HG02642 (cell line): Measurements from ENCODE around the gene IGSF9B.

Experiments
- ATAC-seq: cut with Tn5 transposase; IDR thresholded peaks from one replicate; pipeline ENCODE4 v1.9.1; 2021; ENCODE audit warnings: mild to moderate bottlenecking; ENCODE audit not compliant: unreplicated experiment, poor library complexity

IGSF9B gene

DNA sequence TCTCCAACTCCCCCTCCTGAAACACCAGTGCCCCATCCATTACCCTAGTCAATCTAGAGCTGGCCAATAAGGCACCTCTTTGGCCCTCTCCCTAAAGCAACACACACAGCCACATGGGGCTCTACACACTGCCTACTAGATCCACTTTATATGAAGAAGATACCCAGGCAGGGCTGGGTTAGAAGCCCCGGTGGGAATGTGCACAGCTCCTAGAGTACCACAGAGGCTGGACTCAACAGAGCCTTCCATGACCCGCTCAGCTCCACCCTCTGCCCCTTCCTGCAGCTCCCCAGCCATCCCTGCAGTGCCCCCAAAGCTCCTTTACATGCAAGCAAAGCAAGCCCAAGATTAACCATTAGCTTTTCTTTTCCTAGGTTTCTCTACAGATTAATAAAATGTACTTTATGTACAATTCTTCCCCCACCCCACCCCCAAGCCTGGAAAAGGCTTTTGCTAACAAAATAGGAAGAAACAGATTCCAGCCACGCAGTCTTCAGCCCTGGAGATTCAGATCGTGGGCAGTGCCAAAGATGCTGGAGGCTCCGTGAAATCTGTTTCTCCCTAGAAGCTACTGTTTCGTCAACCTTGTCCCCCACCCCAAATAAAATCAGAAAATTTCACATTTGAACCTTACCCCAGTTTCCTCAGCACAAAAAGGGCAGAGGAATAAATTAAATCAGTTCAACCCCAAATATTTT lies 51.8 kb downstream of the IGSF9B start:
- ATAC-seq, result no peak

DNA sequence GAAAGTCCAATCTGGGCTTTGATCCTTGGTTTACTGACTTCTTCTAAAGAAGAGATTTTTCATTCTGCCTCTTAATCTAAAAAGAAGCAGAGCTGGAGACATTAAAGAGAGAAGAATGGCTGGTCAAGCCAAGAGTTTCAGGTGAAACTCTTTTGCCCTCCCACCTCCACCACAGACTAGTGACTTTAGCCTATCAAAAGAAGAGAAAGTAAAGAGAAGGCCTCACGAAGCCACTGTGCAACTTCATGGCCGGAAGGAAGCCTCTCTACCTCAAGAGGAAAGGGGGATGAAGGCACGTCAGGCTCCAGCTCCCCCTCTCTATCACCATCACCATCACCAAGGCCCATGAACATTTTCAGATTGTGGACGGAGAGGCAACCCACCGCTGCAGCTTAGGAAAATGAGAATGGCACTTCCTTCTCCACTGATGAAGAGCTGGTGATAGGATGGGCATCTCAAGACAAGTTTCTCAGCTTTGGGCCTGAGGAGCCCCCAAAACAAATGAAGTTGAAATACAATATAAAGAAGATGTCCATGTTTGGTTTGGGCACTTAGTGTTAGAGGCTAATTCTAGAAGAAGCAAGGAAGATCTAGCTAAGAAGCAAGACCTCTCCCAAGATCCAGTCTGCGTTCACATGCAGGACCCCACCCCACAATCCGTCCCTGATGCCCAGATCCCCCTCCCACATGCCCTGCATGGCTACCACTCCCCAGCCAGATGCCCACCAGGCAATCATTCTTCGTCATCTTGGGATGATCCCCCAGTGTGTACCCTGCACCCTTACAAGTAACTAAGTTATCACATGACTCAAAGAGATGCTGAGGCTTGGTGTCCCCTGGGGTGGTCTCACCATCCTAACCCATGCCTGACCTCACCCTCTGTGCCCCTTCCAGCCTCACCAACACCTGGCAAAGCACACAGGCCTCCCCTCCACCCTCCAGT lies 52.6 kb downstream of the IGSF9B start:
- no peak for ATAC-seq

DNA sequence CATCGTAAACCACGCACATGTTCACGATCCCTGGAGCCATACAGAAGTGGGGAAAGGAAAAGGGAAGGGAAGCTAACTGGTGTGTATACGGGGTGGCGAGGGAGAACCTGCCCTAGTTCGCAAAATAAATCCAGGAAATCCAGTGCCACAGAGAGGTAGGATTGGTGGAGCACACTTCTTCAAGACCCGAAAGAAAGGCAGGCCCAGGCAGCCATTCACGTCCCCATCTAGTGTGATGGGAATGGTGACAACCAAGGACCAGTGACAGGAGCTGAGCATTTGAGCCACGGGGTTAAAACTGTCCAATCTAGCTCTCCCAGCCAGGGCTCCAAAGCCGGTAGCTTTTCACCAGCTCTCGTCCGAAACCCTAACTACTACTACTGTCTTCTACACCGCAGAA lies 53.7 kb downstream of the IGSF9B start:
- ATAC-seq, result no peak

DNA sequence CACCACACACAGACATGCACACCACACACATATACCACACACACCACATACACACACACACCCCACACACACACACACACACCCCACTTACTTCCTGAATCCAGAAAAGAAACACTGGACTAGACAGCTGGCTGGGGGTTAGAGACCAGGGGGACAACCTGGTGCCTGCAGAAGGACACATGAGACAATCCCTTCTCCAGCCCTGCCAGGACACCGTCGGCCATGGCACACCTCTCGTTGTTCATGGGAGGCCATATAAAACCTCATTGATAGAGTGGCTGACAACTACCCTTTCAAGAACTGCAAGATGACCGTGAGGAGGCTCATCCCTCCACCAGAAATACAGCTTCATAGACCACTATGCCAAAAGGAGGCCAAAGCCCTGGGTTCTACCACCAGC lies 54.3 kb downstream of the IGSF9B start:
- ATAC-seq, result no peak

DNA sequence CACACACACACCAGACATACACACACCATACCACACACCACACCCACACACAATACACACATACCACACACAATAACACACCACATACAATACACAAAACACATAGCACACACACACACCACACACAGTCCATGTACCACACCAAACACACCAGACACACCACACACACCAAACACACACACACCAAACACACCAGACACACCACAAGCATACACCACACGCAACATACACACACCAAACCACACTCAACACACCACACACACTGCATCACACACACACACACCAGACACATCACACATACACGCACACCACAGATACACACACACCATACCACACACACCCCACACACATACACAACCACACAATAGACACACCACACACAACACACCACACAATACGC lies 54.8 kb downstream of the IGSF9B start:
- ATAC-seq, result no peak

DNA sequence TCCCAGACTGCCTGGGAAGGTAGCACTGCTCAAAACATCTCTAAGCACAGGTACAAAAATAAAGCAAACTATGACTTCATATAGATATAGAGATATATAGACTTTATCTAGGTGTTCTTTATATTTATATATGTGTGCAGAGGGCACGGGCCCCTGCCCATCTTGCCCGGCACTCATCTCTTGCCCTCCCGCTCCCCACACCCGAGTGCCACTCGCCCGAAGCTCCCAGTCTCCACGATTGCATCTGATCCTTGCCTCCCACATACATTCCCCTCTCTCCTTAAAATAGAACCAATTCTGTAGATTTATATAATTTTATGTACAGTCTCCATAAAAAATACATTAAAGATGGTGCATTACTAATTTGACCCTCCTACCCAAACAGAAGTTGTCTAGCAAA lies 55.5 kb downstream of the IGSF9B start:
- ATAC-seq, result no peak

DNA sequence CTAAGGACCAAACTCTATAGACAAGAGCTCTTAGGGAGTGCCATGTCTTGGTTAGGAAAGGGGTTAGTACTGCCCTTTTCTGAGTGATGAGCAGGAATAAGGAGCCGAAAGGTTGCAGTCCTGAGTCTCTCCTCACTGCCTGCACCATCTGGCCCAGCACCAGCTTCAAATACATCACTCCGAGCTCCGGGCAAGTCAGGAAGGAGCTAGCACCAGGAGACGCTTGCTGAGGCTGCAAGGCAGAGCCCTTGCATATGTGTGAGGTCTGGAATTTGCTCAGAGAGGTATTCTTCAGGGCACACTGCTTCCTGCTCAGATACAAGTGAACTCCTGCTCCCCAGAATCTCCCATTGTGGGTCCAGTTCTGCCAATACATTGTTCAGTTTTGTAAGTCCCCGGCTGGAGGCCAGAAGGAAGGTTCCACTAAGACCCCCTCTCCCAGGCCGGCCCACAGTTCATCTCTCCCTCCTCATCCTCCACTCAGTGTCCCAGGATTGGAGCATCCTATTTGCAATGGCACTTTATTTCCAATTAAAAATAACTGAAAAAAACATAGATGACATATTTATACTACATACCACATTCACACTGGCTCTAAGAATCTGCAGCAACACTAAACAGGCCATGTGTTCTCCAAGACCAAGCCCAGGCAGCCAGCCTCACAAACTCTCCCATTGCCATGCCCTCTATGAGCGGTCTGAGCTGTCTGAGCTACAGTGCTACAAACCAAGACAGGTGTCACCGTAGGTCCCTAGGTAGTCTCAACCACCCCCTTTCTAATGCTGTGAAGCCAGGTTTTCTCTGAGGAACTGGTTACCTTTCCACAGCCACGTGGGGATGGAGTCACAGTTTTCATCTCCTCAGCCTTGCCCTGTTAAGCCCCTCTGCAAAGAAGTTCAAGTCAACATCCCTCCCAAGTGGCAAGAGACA lies 56.3 kb downstream of the IGSF9B start:
- no peak for ATAC-seq

DNA sequence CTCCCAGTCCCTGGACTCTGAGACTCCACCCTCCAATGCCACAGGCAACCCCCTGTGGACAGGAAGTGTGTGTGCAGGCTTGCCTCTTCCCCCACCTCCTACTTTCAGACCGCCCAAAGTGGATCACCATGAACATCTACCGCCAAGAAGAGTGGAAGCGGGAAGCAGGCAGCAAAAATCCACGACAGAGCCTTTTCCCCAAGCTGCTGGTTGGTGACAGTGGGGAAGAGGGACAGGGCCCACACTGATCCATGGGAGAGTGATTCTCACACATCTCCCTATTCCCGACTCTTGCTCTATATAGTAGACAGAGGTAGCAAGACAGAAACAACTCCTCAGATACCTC lies 58.0 kb downstream of the IGSF9B start:
- no peak for ATAC-seq

DNA sequence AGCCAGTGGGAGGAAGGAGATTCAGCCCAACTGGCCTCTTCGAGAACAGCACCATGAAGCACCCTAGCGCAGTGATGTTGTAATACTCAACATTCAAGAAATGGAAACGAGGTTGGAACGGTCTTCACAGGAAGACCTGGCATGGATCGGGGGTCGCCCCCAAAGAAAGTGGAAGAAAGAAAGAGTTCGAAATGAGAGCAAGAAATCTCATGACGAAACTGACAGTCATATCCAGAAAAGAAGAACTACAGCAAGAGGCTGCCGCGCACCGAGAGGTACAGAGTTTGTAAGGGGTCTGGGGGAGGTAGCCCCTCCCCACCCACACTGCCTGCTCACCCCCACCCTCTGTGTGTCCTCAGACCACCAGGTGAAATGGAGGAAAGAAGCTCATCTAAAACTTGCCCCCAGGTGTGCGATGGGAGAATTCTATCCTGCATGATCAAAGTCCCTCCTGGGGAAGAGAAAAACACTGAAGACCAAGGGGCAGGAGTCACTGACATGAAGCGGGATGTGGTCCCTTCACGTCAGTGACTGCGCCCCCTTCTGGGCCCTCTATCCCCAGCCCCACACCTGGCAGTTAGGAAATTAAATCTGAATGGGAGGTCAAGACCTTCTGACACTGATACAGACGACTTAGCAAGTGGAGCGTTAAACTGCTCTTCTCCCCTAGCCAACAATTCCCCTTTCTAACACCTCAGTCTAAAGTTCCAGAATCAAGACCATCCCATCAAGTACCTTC lies 58.6 kb downstream of the IGSF9B start:
- ATAC-seq, result peak; percentile 41

DNA sequence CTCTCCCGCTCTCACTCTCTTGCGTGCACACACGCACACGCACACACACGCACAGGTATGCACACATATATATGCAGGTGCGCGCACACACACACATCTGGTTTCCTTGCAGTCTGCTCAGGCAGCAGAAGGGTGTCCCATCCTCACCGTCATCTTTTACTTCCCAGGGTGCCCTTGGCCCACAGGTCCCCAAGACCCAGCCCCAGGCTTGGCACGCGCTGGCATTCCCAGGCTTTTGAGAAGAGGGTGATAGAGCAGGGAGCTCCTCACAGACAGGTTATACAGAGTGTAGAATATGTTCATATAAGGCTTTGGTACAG lies 59.5 kb downstream of the IGSF9B start:
- no peak for ATAC-seq

DNA sequence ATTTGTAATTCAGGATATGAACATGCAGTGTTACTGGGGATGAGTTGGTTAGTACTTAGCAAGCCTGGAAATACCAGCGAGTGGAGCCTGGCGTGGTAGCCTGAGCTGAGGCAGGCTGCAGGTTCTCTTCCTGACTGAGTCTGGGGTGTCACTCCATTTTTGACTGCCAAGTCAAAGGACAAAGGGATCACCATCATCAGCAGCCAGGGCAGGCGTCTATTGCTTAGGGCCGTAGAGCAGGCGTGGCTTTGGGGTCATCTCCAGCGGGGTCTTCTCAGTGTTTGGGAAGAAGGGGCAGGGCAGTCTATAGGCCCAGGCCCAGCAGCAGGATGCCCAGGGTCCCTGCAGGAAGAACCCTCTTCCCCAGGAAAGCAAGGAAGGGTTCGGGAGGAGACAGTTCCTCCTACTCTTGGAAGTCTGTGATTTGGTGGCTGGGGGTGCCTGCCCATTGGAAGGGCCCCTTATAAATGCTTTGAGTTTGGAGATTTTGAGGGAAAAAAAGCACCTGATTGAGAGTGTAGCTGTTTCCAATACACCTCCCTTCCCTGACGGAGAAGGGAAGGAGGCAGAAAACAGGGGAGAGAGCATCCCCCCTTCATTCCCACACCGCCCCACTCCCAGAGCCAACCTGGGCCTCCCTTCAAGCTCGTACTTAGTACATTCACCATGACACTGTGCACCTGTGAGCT lies 60.0 kb downstream of the IGSF9B start:
- no peak for ATAC-seq

DNA sequence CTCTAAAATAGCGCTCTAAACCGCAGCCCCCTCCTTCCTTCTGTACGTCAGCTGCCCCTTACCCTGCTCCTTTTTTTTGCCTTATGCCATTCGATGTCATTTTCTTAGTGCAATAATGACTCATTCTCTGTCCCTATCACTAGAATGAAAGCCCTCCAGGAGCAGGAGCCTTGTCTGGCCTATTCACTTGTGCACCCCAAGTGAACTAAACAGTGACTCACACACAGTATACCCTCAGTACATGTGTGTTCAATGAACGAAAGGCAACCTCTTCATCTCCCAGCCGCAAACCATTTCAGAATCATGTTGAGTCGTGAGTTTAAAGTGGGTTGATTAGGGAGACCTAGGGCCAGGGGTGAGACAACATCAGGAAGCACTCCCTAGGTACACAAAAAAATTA lies 60.7 kb downstream of the IGSF9B start:
- peak; percentile 36 for ATAC-seq

DNA sequence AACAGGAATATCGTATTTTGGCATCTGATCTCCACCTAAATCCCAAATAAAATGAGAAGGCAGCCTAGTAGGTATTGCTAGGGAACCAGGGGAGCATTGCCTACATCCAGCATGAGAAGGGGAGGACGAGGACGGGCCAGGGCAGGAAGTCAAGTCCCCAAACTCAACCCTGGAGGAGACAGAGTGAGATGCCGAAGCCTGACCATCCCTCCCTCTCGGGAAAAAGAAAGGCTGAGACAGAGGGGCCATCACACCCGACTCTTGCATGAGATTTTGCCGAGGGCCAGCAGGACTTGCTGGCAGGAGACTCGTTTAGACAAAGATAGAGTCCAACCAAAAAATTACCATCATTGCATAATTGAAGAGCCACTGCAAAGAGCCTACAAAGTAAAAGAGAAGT lies 61.2 kb downstream of the IGSF9B start:
- peak; percentile 20 for ATAC-seq

DNA sequence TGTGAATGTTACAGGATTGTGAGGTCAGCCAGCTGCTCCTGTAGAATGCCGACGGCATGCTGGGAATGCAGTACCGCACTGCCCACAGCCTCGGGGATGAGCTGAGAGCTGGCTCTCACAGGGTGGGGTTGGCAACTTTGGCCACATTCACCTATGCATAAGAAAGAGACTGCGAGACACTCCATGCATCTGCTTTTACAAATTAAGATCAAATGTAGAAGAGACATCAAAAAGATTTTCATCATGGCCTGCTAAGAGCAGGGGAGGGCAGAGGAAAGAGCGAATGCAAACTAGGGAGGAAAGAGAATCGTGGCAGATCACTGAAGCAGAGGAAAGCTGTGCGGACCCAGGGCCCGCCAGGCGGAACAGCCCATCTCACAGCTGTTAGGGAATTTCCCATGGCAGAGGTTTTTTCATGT lies 61.7 kb downstream of the IGSF9B start:
- ATAC-seq, result peak; percentile 69

DNA sequence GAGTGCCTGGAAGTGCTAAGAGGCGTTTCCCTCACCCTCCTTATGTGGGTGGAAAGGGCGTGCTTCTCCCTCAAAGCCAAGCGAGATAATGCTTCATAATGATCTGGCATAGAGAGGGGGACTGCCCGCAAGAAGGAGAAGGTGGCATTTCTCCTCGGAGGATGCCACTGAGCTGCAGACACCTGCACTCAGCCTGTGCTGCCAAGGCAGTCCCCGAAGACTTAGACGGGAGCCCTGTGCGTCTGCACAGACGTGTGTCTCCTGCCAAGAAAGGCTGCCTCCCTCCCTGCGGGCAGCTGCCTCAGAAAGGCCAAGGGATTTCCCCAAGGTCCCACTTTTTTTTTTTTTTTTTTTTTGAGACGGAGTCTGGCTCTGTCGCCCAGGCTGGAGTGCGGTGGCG lies 63.4 kb downstream of the IGSF9B start:
- no peak for ATAC-seq

DNA sequence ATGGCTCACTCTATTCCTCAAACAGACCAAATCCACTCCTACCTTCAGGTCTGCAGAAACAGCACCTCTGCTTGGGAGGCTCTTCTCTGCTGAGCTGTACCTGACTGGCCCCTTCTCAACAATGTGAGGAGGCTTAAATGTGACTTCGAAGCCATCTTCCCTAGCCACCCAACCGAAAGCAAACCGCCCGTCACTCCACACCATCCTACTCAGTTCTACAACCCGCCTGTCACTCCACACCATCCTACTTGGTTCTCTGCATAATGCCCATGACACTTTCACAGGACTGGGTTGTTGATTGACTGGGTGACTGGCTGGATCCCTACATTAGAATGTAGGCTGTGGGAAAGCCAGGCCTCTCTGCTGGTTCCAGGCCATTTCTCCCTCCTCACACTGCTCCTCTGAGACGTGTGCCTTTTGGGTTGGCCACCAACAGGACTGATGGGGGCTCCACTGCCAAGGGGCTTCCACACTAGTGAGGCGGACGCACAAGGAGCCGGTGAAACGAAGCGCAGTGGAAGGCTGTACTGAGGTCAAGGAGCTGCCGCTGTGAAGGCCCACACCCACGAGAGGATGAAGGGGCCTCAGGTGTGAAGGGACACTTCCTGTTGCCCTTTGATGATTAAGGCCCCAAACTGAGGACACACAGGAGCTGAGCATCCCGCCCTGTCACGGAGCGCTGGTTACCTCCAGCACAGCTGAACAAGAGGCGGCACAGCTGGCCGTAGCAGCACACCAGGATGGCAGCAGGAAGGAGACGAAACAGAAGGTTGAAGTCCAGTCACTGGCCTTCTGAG lies 64.0 kb downstream of the IGSF9B start:
- ATAC-seq, result no peak

DNA sequence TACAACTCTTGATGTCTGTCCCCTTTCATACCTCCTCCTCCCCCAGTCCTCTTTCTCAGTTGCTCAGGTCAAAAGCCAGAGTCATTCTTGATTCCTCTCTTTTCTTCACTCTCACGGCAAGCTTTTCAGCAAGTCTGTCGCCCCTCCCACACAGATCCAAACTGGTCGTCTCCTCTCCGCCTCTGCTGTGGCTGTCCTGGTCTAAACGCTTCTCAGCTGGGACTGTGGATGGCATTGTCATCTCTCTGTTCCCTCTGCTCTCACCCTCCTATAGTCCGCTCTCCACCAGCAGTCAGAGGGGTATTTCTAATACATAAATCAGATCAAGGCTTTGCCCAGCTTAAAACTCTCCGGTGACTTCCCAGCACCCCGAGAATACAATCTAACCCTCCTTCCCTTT lies 64.6 kb downstream of the IGSF9B start:
- ATAC-seq, result no peak

DNA sequence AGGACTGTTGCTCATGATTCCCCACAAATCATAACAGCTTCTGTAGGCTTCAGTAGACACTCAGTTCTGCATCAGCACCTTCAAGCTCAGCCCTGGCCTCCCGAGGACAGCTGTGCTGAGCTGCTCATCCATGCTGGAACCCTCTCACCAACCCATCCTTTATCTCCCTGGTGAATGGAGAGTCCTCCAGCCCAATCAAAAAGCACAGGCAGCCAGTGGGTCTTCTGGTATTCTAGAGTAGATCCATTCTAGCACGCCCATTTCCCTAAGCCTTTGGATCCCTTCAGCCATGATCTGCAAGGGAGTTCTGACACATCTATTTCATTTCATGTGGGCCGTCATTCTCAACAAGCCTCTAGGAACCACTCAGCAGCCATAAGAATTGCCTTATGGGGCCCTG lies 66.9 kb downstream of the IGSF9B start:
- ATAC-seq, result no peak

DNA sequence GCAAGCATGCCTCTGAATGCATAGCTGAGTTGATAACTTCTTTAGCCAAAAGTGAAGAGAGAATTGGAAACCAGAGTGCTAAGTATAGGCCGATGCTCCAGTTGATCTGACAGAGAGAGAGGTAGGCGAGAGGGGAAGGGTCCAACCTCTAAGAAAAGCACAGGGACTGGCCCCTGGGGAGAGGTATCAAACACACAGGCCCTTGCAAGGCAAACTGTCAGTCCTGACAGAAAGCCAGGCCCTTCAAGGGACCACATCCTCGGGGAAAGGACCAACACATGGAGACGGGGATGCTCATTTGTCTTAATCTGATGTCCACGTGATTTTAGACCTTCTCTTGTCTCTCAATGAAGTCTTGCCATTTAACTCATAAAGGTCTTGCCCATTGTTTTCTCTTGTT lies 67.6 kb downstream of the IGSF9B start:
- ATAC-seq, result no peak
